Measurements from ENCODE around the gene TRIL.
A peak's percentile ranks its signal among the peaks of the same experiment; 100 is the strongest.

The TRIL gene

DNA sequence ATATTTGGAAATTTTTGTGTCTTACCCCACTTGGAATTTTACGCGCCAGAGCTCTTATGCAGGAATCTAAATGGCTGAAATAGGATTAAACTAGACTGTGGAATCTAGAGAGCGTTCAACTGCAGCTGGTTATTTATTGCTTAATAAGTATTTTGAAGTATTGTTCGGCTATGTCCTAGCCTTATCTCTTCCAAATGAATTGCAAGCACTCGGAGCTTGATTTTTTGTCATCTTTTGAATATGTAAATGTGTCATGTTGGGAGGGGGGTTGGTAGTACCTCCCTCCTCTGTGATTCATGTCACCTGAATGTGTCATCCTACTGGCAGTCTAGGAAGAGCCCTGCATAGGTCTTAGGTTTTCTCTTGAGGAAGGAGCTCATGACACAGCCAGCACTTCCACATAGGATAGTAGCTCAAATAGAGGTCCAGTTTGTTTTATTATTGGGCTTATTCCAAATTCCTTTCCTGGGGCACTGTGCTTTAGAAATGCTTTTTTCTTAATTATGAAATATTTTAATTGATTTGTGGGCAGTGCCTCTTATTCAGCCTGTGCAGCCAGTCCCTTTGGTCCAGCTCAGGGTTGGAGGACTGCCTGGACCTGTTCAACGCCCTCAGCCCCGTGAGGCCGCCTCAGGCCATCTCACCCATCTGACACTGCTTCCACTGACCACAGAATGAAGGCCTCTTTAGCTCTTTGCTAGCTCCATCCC is 22.5 kb upstream of the TRIL start:
- no peak for DNase-seq

DNA sequence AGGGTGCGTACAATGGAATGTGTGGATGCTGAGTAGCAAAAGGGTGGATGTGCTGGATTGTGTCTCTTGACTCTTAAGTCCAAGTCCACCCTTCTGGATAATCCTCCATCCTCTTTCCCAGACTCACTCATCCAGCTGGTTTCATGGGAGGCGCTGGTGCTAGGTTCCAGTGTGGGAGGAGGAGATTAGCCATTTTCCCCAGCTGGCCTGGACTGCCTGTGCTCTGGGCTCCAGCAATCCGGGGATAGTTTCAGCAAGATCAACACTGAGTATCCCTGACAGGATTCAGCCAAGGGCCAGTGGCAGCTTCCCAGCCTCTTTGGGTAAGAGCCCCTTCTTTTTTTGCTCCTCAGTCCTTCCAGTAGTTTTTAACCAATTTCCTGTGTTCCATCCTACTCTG is 21.6 kb upstream of the TRIL start:
- DNase-seq, result no peak

DNA sequence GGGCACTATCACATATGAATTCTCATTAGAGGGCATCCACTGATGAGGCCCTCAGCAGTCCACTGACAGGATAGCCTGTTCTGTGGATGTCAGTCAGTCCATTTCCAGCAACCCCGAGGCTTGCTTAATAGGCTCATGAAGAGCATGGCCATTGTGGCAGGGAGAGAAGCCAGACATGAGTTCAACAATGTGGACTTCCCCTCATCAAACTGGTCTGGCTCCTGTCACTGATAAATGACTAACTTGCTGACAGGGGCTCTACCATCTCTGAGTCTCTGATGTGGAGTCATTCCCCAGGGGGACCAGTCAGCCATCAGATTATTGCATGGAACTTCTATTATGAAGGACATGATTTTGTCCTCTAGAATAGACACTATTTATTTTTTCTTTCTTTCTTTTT is 19.8 kb upstream of the TRIL start:
- DNase-seq, result no peak

DNA sequence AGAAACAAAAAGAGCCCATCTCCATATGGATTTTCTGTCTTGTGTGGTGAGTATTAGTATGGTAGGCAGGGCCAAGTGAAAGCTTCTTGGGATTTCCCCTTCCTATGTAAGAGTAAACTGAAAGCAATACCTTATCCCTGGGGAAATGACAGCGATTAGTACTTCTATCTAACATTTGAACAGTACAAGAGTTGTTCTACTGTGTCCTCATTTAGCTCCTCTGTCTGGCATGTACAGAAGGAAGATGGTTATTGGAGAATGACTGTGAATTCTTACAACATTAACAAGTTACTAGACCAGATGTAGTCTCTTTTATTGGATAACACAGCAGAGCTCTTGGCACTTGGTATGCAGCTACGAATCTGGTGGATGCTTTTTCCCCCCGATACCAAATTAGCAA is 17.9 kb upstream of the TRIL start:
- no peak for DNase-seq

DNA sequence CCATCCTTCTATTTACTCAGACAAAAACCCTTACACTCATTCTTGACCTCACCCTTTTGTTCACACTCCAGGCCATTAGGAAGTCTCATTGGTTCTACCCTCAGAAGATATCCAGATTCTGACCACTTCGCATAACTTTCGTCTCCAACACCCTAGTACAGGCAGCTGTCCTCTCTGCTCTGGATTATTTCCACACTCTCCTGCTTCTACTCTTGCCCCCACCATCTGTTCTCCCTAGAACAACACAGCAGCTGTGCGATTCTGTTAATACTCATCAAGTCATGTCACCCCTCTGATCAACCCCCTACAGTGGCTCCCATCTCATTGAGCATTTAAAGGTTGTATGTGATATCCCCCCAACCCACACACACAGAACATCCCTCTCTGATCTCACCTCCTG is 15.5 kb upstream of the TRIL start:
- no peak for DNase-seq

DNA sequence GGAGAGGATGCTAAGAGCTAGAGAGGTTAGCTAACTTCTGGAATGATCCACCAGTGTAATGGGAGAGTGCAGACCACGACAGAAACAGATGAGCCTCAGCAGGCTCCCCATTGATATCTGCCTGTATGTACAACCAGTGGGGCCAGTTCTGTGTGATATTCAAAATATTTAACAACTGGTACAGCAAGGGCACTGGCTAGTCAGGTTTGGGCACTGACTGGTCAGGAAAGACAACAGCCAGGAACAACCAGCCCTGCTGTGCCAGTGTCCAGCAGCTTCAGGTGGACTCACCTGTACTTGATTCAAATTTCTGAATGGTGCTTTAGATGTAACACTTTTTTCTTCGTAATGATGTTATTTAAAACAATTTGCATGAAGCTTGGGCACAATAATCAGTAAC is 5.9 kb upstream of the TRIL start:
- no peak for DNase-seq

DNA sequence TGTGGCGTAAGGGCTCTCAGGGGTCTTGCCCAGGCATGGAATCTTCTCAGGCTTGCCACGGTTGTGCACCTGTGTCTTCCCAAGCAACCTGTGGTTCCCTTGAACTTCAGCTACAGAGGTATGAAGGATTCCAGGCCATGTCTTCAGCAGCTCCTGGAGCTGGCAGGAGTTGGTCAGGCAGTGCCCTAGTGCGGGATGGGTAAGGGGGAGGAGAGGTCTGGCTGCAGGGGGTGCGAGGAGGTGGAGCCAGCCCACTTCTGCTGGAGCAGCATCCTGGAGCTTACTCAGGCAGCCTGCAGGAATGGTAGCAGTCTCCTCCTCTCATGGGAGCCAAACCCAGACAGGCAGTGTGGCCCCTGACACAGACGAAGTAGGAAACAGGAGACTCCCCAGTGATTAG is 3.8 kb upstream of the TRIL start:
- no peak for DNase-seq

DNA sequence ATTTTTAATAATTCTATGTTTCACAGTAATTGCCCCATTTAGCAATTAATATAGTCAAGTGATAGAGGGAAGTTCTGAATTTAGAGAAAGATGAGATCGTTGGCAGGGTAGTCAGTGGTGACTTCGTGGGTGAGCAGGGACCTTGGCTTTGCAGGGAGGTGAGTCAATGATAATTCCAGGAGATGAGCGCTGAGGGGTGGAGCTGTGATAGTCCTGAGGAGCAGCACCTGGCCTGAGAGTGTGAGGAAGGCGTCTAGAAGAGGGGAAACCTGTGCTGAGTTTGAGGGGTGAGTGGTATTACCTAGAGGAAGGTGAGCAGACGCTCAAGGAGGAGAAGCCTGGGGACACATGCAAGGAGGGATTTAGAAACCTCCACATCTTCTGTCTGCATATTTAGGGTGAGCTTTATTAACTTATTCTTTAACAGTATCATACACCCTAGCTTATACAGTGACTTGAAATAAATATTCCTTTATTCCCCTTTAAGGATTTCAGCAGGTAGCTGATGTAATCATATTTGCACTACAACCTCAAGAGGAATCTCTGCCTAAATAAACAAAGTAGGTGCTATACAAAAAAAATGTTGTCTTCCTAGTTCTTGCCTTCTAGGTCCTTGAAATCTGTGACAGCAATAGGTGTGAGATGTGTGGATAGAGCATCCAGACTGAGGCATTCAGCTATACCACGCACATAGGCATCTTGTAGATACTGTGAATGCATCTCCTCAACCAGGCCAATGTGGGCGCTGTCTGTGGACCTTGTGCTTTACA is 2.1 kb upstream of the TRIL start:
- no peak for DNase-seq

DNA sequence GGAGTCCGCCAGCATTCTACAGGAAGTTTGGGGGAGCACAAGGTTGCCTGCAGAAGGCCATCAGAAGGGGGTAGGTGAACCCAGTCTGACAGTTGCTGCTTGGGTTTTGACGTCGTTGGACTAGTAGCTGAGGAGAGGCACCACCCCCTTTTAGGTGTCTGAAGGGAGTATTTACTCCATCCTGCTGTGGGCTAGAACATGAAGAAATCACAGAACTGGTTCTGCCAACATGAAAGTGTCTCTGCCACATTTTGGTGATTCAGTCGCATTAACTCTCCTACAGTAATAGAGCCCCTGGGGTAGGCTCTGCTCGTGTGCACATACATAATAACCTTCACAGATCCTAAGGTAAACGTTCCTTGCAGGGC is 834 bp upstream of the TRIL start:
- DNase-seq, result no peak

DNA sequence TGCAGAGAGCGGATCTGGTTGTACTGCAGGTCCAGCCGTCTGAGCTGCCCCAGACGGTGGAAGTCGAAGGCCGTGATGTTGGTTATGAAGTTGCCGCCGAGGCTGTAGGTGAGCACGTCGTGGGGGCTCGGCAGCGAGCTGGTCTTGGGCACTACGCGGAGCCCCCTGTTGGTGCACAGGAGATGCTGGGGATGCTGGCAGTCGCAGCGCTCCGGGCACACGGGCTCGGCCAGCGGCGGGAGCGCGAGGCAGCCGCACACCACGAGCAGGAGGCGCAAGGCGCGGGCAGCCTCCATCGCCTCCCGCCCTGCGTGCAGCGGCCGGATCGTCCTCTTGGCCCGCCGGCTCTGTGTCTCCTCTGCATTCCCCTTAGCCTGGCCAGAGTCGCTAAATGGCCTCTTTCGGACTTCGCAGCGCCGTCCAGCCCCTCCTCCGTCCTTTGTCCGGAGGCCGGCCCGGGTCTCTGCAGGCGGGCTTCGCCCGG is 337 bp downstream of the TRIL start:
- no peak for DNase-seq

DNA sequence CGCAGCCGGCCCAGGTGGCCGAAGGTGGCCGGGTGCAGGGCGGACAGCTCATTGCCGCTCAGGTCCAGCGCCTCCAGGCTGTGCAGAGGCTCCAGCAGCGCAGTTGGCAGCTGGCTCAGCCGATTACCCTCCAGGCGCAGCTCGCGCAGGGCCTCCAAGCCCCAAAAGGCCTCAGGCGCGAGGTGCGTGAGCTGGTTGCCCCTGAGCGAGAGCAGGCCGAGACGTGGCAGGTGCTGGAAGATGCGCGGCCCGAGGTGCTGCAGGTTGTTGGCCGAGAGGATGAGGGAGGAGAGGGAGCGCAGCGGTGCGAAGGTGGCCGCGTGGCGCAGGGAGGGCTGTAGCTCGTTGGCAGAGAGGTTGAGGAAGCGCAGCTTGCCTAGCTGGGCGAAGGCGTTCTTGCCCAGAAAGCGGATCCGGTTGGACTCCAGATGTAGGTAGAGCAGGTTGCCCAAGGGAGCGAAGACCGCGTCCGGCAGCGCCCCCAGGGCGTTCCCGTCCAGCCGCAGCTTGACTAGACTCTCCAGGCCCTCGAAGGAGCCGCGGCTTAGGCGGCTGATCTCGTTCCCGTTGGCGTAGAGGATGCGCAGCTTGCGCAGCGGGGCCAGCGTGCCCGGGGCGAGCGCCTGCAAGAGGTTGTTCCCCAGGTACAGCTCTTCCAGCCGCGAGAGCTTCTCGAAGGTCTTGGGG is 923 bp downstream of the TRIL start:
- DNase-seq, result peak; percentile 72

DNA sequence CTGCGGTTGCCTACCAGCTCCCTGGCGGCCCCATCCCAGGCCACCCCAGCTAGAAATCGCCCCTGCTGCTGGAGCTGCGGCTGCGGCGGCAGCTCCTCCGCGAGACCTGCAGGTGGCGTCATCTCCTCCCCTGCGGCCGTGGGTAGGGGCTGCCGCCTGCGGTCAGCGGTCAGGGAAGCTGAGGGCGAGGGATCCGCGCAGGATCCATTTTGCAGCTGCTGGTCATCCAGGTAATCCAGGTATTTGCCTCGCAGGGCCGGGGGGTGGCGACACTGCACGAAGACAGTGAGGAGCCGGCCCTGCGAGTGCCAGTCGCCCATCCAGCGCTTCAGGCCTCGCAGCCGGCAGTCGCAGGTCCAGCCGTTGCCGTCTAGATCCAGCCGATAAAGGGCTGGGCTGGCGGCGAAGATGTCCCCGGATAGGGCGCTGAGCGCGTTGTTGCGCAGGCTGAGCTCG is 1.5 kb downstream of the TRIL start:
- peak; percentile 80 for DNase-seq

DNA sequence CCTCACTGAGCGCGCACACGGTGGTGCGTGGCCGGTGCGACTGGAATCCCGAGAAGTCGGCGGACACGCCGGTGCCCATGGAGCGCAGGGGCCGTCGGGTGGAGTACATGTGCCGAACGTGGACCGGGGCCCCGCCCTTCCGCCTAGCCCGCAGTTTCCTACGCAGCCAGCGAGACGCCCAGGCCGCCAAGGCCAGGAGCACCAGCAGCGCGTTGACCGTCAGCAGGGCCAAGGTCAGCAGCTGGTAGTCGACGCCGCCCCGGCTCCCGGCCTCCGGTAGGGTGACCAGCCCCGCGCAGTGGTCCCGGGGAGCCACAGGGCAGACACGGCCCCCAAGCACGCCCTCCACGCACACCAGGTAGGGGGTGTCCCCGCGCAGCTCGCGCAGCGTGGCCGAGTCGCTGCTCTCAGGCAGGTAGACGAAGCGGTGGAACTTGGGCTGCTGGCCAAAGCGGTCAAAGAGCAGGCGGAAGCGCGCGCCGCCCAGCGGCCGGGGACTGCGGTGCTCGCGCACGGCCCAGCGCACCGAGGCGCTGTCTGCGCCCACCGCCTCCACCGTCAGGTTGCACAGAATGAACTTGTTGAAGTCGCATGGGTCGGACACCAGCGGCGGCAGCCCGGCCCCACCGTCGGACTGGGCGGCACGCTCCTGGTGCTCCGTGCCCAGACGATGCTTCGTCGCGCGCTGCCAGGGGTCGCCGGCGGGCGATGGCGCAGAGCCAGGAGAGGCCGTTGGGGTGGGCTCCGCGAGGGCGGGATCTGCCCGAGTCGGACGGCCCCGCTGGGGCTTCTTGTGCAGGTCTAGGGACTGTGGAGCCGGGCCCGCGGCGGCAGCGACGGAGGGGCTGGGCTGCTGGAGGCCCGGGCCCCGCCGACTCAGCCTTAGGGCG is 2.2 kb downstream of the TRIL start:
- peak; percentile 89 for DNase-seq

DNA sequence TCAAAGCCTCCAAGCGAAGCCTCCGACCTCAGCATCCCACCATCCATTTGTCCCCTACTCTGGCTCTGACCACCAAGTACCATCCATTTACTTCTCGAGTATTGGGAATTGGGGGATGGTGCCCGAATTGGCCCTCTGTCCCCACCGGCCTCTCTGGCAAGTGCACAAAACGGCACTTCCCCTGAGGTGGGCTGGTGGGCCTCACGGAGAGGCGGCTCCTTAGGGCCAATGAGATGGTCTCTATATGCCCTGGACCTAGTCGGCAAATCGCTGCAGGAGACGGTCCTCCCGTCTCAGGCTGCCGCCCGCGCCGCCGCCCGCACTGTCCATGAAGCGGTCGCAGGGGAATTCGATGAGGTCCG is 2.8 kb downstream of the TRIL start:
- DNase-seq, result no peak

DNA sequence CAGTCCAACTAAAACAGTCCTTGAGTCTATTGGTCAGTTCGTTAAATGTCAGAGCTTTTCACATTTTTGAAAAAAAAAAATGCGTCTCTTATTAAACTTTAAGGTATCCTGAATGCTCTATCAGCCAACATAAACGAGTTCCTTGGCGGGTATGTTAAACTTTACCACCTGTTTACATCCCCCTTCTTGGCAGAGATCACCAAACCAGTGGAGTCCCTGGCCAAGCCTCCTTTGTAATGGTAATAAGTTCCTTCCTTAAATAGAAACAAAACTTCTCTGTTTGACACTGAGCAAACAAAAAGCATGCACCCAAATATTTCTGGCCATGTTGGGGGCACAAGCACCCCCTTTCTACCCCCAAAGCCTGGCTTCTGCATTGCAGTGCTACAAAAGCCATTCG is 3.2 kb downstream of the TRIL start:
- DNase-seq, result no peak

DNA sequence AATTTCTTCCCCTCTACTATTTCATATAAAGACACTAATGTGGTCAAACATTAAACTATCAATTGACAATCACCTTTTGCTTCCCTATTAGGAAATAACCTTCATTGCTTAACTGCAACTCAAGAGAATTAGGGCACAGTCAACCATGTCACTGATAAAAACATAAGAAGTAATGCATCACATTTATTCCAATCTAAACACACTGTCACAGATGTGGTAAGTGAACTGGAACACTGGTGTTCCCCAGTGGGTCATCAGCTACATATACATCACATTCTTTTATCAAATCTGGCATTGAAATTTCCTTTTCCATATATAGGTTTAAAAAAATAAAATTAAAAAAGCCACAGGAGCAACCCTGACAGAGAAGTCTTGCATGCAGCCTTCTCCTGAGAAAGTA is 3.7 kb downstream of the TRIL start:
- no peak for DNase-seq

DNA sequence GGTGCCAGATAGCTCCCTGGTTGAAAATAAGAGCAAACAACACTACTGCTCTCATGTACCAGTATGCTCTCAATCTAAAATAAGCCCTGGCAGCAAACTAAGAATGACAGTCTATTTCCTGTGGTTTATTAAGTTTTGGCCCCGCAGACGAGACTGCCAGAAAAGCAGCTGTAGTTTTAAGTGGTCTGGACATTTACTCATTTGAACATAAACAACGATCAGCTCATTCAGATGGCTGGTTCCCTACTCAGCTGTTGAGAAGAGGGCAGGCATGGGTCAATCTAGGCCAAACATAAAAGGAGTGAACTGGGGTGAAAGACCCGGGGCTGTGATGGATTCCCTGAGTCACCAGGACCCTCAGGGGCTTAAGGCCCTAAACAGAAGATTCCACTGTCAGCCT is 4.5 kb downstream of the TRIL start:
- no peak for DNase-seq

DNA sequence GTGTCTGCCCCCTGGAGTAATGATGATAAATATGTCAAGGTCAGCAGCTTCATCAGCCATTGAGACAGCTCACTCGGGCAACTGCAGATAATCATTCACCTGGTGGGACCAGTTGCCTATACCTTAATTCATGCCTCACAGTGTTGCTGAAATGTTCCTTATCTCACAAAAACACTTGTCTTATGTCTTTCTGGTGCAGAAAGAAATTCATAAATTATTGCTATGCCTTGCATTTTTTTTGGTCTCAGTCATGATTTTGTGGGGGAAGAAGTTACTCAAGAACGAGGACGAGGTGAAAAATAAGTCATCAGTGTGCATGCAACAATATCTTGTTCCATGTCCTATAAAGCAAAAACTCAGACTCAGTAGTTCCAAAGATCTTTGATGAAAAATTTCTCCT is 16.0 kb downstream of the TRIL start:
- DNase-seq, result no peak

DNA sequence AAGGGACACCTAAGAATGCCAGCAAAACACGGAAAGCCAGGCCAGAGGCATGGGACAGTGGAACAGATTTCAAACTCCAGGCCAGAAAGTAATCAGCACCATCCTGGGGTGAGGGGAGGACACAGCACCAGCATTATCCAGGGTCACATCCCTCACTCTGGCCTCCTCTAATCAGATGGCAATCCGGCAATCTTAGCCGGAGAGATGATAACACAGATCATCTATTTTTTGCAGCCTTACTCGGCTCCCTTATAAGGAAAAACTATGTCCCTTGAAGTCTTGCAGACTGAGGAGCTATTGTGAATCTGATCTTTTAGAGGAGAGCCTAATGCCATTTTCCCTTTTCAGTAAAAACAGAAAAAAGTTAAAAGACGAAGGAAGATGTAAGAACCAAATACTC is 16.5 kb downstream of the TRIL start:
- DNase-seq, result no peak

DNA sequence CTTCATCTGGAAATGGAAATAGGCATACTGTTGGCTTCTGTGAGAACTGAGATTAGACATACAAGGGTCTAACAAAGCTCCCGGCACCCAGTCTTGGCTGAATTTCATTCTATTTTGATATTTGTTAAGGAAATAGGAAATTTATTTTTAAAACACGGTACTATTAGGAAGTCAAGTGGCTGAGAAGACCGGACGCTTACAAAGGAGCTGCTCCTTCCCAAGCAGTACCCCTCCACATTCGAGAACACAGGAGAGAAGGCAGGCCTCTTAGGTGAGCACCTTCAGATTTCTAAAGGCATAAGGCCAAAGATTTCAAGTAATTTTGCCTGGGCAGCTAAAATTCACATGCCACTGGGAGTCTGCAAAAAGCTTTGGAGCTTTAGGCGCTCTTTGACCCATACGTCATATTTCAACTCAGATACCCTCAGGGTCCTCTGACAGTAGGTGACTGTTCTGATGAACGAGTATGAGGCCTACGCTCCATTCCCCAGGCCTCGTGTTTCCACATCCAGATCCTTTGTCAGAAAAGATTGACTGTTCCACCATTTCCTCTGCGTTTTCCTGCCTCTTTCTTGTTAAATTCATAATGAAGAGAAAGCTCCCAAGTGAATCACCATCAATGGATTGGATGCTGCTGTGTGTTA is 17.3 kb downstream of the TRIL start:
- DNase-seq, result no peak

DNA sequence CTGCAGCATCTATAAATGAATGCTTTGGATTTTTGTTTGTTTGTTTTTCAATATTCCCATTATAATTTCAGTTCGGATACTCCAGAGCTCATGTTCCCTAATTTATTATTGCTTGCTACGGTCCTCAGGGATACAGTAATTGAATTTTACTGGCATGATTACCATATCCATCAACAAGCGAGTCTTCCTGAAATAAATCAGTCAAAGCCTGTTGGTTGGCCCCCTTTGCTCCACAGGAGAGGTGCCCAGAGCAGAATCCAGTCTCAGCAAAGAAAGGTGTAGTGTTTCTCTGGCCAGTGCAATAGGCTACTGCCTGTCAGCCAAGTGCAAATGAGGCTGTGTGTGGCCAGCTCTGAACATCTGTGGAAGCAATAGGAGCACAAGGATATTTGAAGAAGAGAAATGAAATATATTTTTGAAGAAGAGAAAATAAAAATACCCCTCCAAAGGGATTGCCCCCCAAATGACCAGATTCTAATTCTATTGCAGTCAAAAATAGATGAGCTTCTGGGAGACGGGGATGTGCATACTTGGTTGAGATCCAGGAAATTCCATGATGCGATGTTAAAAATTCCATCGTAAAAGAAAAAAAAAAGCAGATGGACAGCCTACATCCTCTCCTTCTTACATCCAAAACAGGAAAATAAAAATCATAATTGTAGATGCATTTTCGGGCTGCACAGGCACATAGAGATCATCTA is 18.1 kb downstream of the TRIL start:
- no peak for DNase-seq

DNA sequence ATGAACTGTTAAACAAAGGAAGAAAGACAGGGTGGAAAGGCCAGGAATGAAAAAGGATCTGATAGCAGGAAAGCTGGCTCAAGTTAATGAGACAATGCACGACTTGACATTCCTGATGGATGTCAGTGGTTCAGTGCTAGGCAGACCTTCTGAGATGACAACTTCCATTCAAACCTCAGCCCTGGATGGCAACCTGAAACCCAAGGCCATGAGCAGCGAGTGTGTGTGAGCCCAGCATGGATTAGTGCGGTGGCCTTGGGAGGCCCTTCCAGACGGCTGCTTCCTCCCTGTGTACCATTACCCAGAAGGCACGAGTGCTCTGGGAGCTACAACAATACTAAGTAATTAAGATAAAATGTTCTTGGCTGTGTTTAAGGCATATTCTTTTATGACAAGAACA is 18.8 kb downstream of the TRIL start:
- no peak for DNase-seq
